IMR-90 (cell line): Measurements from ENCODE around the gene L3MBTL4. TPM values are rescaled to one million over a fixed set of nuclear protein-coding genes. Genes with fewer than 3 reads are reported as not detected.
A peak's percentile ranks its signal among the peaks of the same experiment; 100 is the strongest.

ENCODE experiments used
- ATAC-seq: fragments of 200-7000 bp; cut with Tn5 transposase; 2 replicates; pipeline ENCODE4 v1.9.1; 2020; ENCODE audit warnings: low read depth, mild to moderate bottlenecking, moderate library complexity
- BruUV-seq: library from RNA; stranded (reverse); fragments of 400-500 nt; replicated peaks from 2 replicates; lab custom pipeline; 2021; lab: Mats Ljungman, UMichigan
- CTCF ChIA-PET: fragments of 300-600 bp; formaldehyde crosslinking; extraction: SDS; loops from one replicate; lab custom pipeline; 2021; ENCODE audit warnings: antibody characterized with exemption; lab: Yijun Ruan, JAX
- POLR2A ChIA-PET: fragments of 300-600 bp; sonication (Branson Sonifier 250); formaldehyde crosslinking; loops from one replicate; lab custom pipeline; 2022; ENCODE audit warnings: antibody characterized with exemption; ENCODE audit not compliant: unreplicated experiment; lab: Charles Lee
- DNase-seq: peaks from one replicate; pipeline ENCODE4 v3.0.0; 2013
- H2AFZ ChIP-seq: replicated peaks from 2 replicates; pipeline ENCODE3; 2013; ENCODE audit warnings: low read length, mild to moderate bottlenecking; ENCODE audit not compliant: poor library complexity
- H2AK5ac ChIP-seq: 2 replicates; pipeline ENCODE4 v1.6.1; 2013; ENCODE audit warnings: low read depth, low read length, inconsistent platforms
- H2AK9ac ChIP-seq: replicated peaks from 2 replicates; pipeline ENCODE3; 2013; ENCODE audit warnings: mild to moderate bottlenecking, low read depth, low read length, moderate library complexity; ENCODE audit not compliant: poor library complexity
- H2BK120ac ChIP-seq: 2 replicates; pipeline ENCODE4 v1.6.1; 2013; ENCODE audit warnings: low read depth, low read length, inconsistent platforms
- H2BK15ac ChIP-seq: 3 replicates; pipeline ENCODE4 v1.6.1; 2013; ENCODE audit warnings: low read depth, low read length, inconsistent platforms
- H2BK20ac ChIP-seq: 2 replicates; pipeline ENCODE4 v1.6.1; 2013; ENCODE audit warnings: low read depth, mild to moderate bottlenecking, inconsistent platforms, low read length, moderate library complexity
- H2BK5ac ChIP-seq: 2 replicates; pipeline ENCODE4 v1.6.1; 2013; ENCODE audit warnings: mild to moderate bottlenecking, low read depth, low read length, inconsistent platforms; ENCODE audit not compliant: poor library complexity, severe bottlenecking
- H3K14ac ChIP-seq: replicated peaks from 2 replicates; pipeline ENCODE4 v1.6.1; 2013; ENCODE audit warnings: low read depth, low read length, inconsistent platforms
- H3K18ac ChIP-seq: 2 replicates; pipeline ENCODE4 v1.6.1; 2013; ENCODE audit warnings: low read depth, low read length, control low read depth
- H3K23ac ChIP-seq: 2 replicates; pipeline ENCODE4 v1.6.1; 2013; ENCODE audit warnings: low read depth, low read length, inconsistent platforms
- H3K27ac ChIP-seq: 2 replicates; pipeline ENCODE4 v1.5.1; 2013; ENCODE audit warnings: mild to moderate bottlenecking, control low read depth, low read length; ENCODE audit not compliant: insufficient read depth
- H3K27me3 ChIP-seq: 2 replicates; pipeline ENCODE4 v1.6.1; 2013; ENCODE audit warnings: low read length; ENCODE audit not compliant: control insufficient read depth, insufficient read depth
- H3K36me3 ChIP-seq: 2 replicates; pipeline ENCODE4 v1.6.1; 2013; ENCODE audit warnings: low read length, mixed read lengths; ENCODE audit not compliant: control insufficient read depth, insufficient read depth
- H3K4ac ChIP-seq: 2 replicates; pipeline ENCODE4 v1.6.1; 2013; ENCODE audit warnings: low read depth, low read length, inconsistent platforms
- H3K4me1 ChIP-seq: 2 replicates; pipeline ENCODE4 v1.6.1; 2013; ENCODE audit warnings: low read length, mixed read lengths; ENCODE audit not compliant: control insufficient read depth, insufficient read depth
- H3K4me2 ChIP-seq: 2 replicates; pipeline ENCODE4 v1.6.1; 2013; ENCODE audit warnings: low read depth, mild to moderate bottlenecking, control low read depth, low read length, moderate library complexity
- H3K4me3 ChIP-seq: 2 replicates; pipeline ENCODE4 v1.5.1; 2013; ENCODE audit warnings: low read depth, mild to moderate bottlenecking, control low read depth, low read length, moderate library complexity; ENCODE audit not compliant: insufficient read depth
- H3K56ac ChIP-seq: 2 replicates; pipeline ENCODE4 v1.6.1; 2013; ENCODE audit warnings: low read length, inconsistent platforms; ENCODE audit not compliant: insufficient read depth; ENCODE audit errors: extremely low read depth
- H3K79me1 ChIP-seq, 2 experiments: 2 replicates each; pipeline ENCODE4 v1.6.1; 2013; ENCODE audit warnings: low read length in 2 of 2, inconsistent platforms in 1 of 2, low read depth in 1 of 2
- H3K9ac ChIP-seq: 2 replicates; pipeline ENCODE4 v1.6.1; 2013; ENCODE audit warnings: low read depth, low read length, control low read depth
- H3K9me1 ChIP-seq: 2 replicates; pipeline ENCODE4 v1.6.1; 2013; ENCODE audit warnings: low read length, inconsistent platforms; ENCODE audit not compliant: insufficient read depth
- H3K9me3 ChIP-seq: 2 replicates; pipeline ENCODE4 v1.6.1; 2013; ENCODE audit warnings: low read length; ENCODE audit not compliant: control insufficient read depth, insufficient read depth
- H4K20me1 ChIP-seq: 2 replicates; pipeline ENCODE4 v1.6.1; 2013; ENCODE audit warnings: low read length, inconsistent platforms; ENCODE audit not compliant: insufficient read depth
- H4K5ac ChIP-seq: 2 replicates; pipeline ENCODE4 v1.6.1; 2013; ENCODE audit warnings: mild to moderate bottlenecking, low read depth, low read length, control low read depth
- H4K8ac ChIP-seq, 2 experiments: 2 replicates each; pipeline ENCODE4 v1.6.1; 2013; ENCODE audit warnings: low read depth in 2 of 2, low read length in 2 of 2, control low read depth in 1 of 2, inconsistent platforms in 1 of 2
- H4K91ac ChIP-seq: 2 replicates; pipeline ENCODE4 v1.6.1; 2013; ENCODE audit warnings: low read depth, low read length, inconsistent platforms; ENCODE audit not compliant: insufficient read depth
- BHLHE40 ChIP-seq: fragments of 150-350 bp; IDR thresholded peaks from 2 replicates; pipeline ENCODE4 v1.6.1; 2016; ENCODE audit warnings: mild to moderate bottlenecking, low read depth, low read length
- CEBPB ChIP-seq: IDR thresholded peaks from 2 replicates; pipeline ENCODE4 v1.6.1; 2012; ENCODE audit warnings: low read depth, low read length, improper control_type of control experiment
- CHD1 ChIP-seq: IDR thresholded peaks from 2 replicates; pipeline ENCODE4 v1.6.1; 2012; ENCODE audit warnings: low read depth, low read length, improper control_type of control experiment
- ELK1 ChIP-seq: fragments of 150-350 bp; IDR thresholded peaks from 2 replicates; pipeline ENCODE4 v1.6.1; 2016; ENCODE audit warnings: low read depth, mild to moderate bottlenecking, low read length, moderate library complexity, borderline replicate concordance
- MAZ ChIP-seq: IDR thresholded peaks from 2 replicates; pipeline ENCODE4 v1.6.1; 2012; ENCODE audit warnings: low read depth, mild to moderate bottlenecking, low read length, improper control_type of control experiment, moderate library complexity, borderline replicate concordance
- MXI1 ChIP-seq: IDR thresholded peaks from 2 replicates; pipeline ENCODE4 v1.6.1; 2012; ENCODE audit warnings: low read depth, mild to moderate bottlenecking, low read length, moderate library complexity, borderline replicate concordance
- NFE2L2 ChIP-seq: fragments of 150-350 bp; IDR thresholded peaks from 2 replicates; pipeline ENCODE4 v1.6.1; 2016; ENCODE audit warnings: low read depth, mild to moderate bottlenecking, low read length
- POLR2A ChIP-seq: IDR thresholded peaks from 2 replicates; pipeline ENCODE4 v1.6.1; 2012; ENCODE audit warnings: mild to moderate bottlenecking, low read depth, low read length
- RAD21 ChIP-seq: IDR thresholded peaks from 2 replicates; pipeline ENCODE4 v1.6.1; 2012; ENCODE audit warnings: low read length, improper control_type of control experiment
- RCOR1 ChIP-seq: IDR thresholded peaks from 2 replicates; pipeline ENCODE4 v1.6.1; 2012; ENCODE audit warnings: mild to moderate bottlenecking, low read length, improper control_type of control experiment; ENCODE audit not compliant: insufficient replicate concordance
- SMC3 ChIP-seq: fragments of 150-350 bp; IDR thresholded peaks from 2 replicates; pipeline ENCODE4 v1.6.1; 2016; ENCODE audit warnings: low read depth, mild to moderate bottlenecking, antibody characterized with exemption, low read length, moderate library complexity
- WGBS, 2 experiments: methylation state at CpG; one replicate each; pipeline versions ENCODE4 v1.1.5 to v1.1.7; 2013; ENCODE audit warnings: missing lambda C conversion rate in 2 of 2; ENCODE audit not compliant: insufficient read length in 1 of 2; ENCODE audit errors: extremely low coverage in 2 of 2; 5-methylcytosine and 5-hydroxymethylcytosine counted together
- dilution Hi-C: fragments of 300-500 bp; cut with HindIII; formaldehyde crosslinking; loops from one replicate; pipeline ENCODE4 v1.14.3; 2018; ENCODE audit warnings: low sequenced_read_pairs; ENCODE audit not compliant: unreplicated experiment
- in situ Hi-C: fragments of 300-500 bp; cut with MboI; formaldehyde crosslinking; loops from 3 replicates; pipeline ENCODE4 v1.14.3; 2019; ENCODE audit warnings: low sequenced_read_pairs, inconsistent platforms, mixed read lengths
- intact Hi-C: fragments of 100-400 bp; cut with micrococcal nuclease; formaldehyde crosslinking; loops from 2 replicates; pipeline ENCODE4 v1.10.0; 2022
- polyA plus RNA-seq, 3 experiments: library from polyadenylated mRNA; depleted of rRNA; stranded (reverse); fragments of >200 nt; gene quantifications; 2 replicates each; pipeline ENCODE4 v1.2.3, GENCODE V29; 2012; ENCODE audit warnings: low replicate concordance in 1 of 3
- total RNA-seq: library from RNA; depleted of rRNA; stranded (reverse); fragments of >200 nt; gene quantifications from 2 replicates; pipeline ENCODE4 v1.2.3, GENCODE V29; 2012

Gene L3MBTL4
- total and polyA plus RNA-seq, 2 of the 4 experiments (the other 2 are of a cell fraction) = under 0.01 to 0.02 TPM

DNA sequence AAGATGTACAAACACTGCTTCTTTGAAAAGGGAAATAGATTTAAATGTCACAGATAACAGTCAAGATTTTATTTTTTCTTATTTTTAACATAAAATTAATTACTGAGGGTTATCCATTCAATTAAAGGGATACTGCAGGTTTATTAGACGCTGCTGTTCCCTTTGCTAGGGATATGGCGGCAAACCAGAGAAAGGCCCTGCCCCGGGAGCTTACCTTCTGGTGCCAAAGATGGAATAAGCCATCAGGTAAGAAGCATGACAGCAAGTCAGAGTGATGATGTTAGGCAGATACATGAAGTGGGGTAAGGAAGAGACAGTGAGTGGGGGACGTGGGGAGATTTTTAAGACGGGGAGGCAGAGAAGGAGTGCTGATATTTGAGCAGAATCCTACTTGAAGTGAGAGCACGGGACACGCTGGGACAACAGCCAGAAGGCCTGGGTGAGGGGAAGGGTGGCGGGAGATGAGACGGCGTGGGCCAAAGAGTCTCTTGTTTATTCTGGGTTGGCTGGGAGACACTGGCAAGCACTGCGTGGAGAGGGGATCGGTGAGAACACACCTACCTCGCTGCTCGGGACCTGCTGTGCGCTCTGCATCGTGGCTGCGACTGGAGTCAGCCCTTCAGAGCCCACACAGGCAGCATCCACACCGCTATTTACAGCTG is 268.9 kb downstream of the L3MBTL4 start:
- CTCF ChIA-PET = interaction anchor here (0.8 kb wide), 1 partner anchor 294 kb away, joined by 3 read pairs; no protein-coding TSS in a partner anchor

More for the DNA sequence above, 268.9 kb downstream of the L3MBTL4 start:
- Histone ChIP-seq H3K27me3 (no peaks in the 10 kb centered on the region), H4K20me1 (no peaks in the 10 kb centered on the region), H2BK20ac (no peak overlapping the region), H3K4me2 (no peak overlapping the region), H2BK120ac (no peak overlapping the region), H3K9me1 (no peaks in the 10 kb centered on the region), H3K79me1 (no peaks in the 10 kb centered on the region), H3K14ac (no peak overlapping the region), H3K56ac (no peak overlapping the region), H2BK15ac (no peak overlapping the region), H3K4me3 (no peak overlapping the region), H3K4ac (no peak overlapping the region), H3K27ac (no peak overlapping the region), H2AFZ (peak overlapping the region; percentile 14), H3K9me3 (no peaks in the 10 kb centered on the region), H2AK9ac (no peak overlapping the region), H3K36me3 (no peaks in the 10 kb centered on the region), H3K23ac (no peak overlapping the region), H2AK5ac (no peak overlapping the region), H4K5ac (no peak overlapping the region), H3K9ac (no peak overlapping the region), H3K4me1 (peaks cover 2% of the 10 kb centered on the region; the same call in 1 of the 2 replicates), H2BK5ac (no peak overlapping the region), H4K91ac (no peak overlapping the region), H3K18ac (no peak overlapping the region), H4K8ac (no peak overlapping the region)
- in situ Hi-C loops (no loop called here), intact Hi-C loops (no loop called here), dilution Hi-C loops (no loop called here)
- no TSS peak for BruUV-seq
- DNase-seq = no peak
- 52% methylated on average over 10 of the region's 18 CpGs; no CpG with 5 or more reads in 1 of the 2 experiments for WGBS, 2 experiments
- POLR2A ChIA-PET = no interaction called here
- TF ChIP-seq RCOR1 = no peak
- TF ChIP-seq MXI1 = no peak
- no peak for TF ChIP-seq SMC3
- no peak for TF ChIP-seq POLR2A
- no peak for TF ChIP-seq ELK1
- no peak for TF ChIP-seq RAD21
- no peak for TF ChIP-seq CHD1
- TF ChIP-seq NFE2L2 = no peak
- TF ChIP-seq MAZ = no peak
- no peak for TF ChIP-seq CEBPB
- TF ChIP-seq BHLHE40 = no peak
- no peak for ATAC-seq
